ENCODE results near the gene PCSK5.

PCSK5 gene

DNA sequence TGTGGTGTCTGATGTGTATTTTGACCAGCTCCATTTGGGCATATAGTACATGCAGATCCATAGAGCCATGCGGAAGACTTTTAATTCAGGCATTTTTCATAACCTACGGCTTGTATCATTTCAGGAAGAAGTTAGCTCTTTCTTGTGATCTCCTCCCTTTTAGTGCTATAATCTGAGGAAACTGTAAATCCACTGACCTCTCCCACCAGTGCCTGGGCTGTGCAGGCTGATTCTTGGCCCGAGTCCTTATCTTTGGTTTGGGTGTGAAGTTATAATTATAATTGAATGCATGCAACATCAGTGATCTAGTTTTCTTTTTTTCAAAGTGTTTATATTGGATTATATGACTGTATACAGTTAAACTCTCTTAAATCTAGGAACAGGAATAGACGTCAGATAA lies 247.9 kb downstream of the PCSK5 start:
- no peak for DNase-seq (ENCODE audit: low read depth, low spot score)
- ChIA-PET CTCF (no interaction called here), POLR2A (no interaction called here)
- TF ChIP-seq CTCF (IDR thresholded peaks at IDR 0.05; ENCODE audit: insufficient read depth, low read length, missing control alignments) = no peak
- no peak overlapping the region for H3K4me3 ChIP-seq (ENCODE audit: low read depth, low read length)

GRCh38 chr9:76143834-76144233 lies 253.4 kb downstream of the PCSK5 start:
- TF ChIP-seq CTCF (IDR thresholded peaks at IDR 0.05; ENCODE audit: insufficient read depth, low read length, missing control alignments) = no peak
- no peak overlapping the region for H3K4me3 ChIP-seq (ENCODE audit: low read depth, low read length)
- CTCF ChIA-PET = no interaction called here
- POLR2A ChIA-PET = no interaction called here
- no peak for DNase-seq (ENCODE audit: low read depth, low spot score)

- TF ChIP-seq CTCF (IDR thresholded peaks at IDR 0.05; ENCODE audit: insufficient read depth, low read length, missing control alignments) = no peak
- DNase-seq (ENCODE audit: low read depth, low spot score) = no peak
- POLR2A ChIA-PET = no interaction called here
- CTCF ChIA-PET = interaction anchor here (1.3 kb wide), 1 partner anchor 12 kb away, joined by 3 read pairs; no protein-coding TSS in a partner anchor
- no peak overlapping the region for H3K4me3 ChIP-seq (ENCODE audit: low read depth, low read length)
Observed at GRCh38 chr9:76150013-76150412, 259.5 kb downstream of the PCSK5 start.

- H3K4me3 ChIP-seq (ENCODE audit: low read depth, low read length) = no peak overlapping the region
- ChIA-PET POLR2A (no interaction called here), CTCF (no interaction called here)
- DNase-seq (ENCODE audit: low read depth, low spot score) = no peak
- no peak for TF ChIP-seq CTCF (IDR thresholded peaks at IDR 0.05; ENCODE audit: insufficient read depth, low read length, missing control alignments)
Observed at GRCh38 chr9:76151267-76151666, 260.8 kb downstream of the PCSK5 start.

- POLR2A ChIA-PET = no interaction called here
- DNase-seq (ENCODE audit: low read depth, low spot score) = no peak
- H3K4me3 ChIP-seq (ENCODE audit: low read depth, low read length) = no peak overlapping the region
- no peak for TF ChIP-seq CTCF (IDR thresholded peaks at IDR 0.05; ENCODE audit: insufficient read depth, low read length, missing control alignments)
- CTCF ChIA-PET = no interaction called here
Observed at GRCh38 chr9:76153339-76153738, 262.9 kb downstream of the PCSK5 start.

GRCh38 chr9:76153902-76154629 lies 263.6 kb downstream of the PCSK5 start:
- CTCF ChIA-PET = no interaction called here
- no peak overlapping the region for H3K4me3 ChIP-seq (ENCODE audit: low read depth, low read length)
- POLR2A ChIA-PET = no interaction called here
- TF ChIP-seq CTCF (IDR thresholded peaks at IDR 0.05; ENCODE audit: insufficient read depth, low read length, missing control alignments) = no peak
- DNase-seq (ENCODE audit: low read depth, low spot score) = no peak

Measured in AG04449 (cell line).